NCI-H1105 treated with DMSO at 0.1 percent for 48 hours (cell line): ENCODE data around the gene JDP2.
A peak's percentile ranks its signal among the peaks of the same experiment; 100 is the strongest.

Experiments
- DNase-seq: peaks from one replicate; lab custom pipeline; 2025; lab: John Stamatoyannopoulos, UW

Gene JDP2

GRCh38 chr14:75437201-75438143 is 9.7 kb downstream of the JDP2 start:
- peak; percentile 59 for DNase-seq

GRCh38 chr14:75438486-75439080 is 10.8 kb downstream of the JDP2 start:
- DNase-seq, result no peak

GRCh38 chr14:75439989-75440388 is 12.2 kb downstream of the JDP2 start:
- no peak for DNase-seq

- DNase-seq, result no peak
Observed at GRCh38 chr14:75440733-75441477, 13.1 kb downstream of the JDP2 start.

GRCh38 chr14:75441728-75442127 is 13.9 kb downstream of the JDP2 start:
- no peak for DNase-seq

- DNase-seq, result no peak
Observed at GRCh38 chr14:75442166-75442565, 14.3 kb downstream of the JDP2 start.

GRCh38 chr14:75442642-75443041 is 14.8 kb downstream of the JDP2 start:
- DNase-seq, result no peak

GRCh38 chr14:75443203-75443969 is 15.6 kb downstream of the JDP2 start:
- no peak for DNase-seq

GRCh38 chr14:75445236-75445635 is 17.4 kb downstream of the JDP2 start:
- DNase-seq, result no peak

GRCh38 chr14:75445963-75446362 is 18.1 kb downstream of the JDP2 start:
- no peak for DNase-seq

- DNase-seq, result no peak
Observed at GRCh38 chr14:75446447-75446846, 18.6 kb downstream of the JDP2 start.

- DNase-seq, result no peak
Observed at GRCh38 chr14:75448209-75448608, 20.4 kb downstream of the JDP2 start.

- no peak for DNase-seq
Observed at GRCh38 chr14:75449036-75449435, 21.2 kb downstream of the JDP2 start.

- no peak for DNase-seq
Observed at GRCh38 chr14:75449696-75450095, 21.9 kb downstream of the JDP2 start.

GRCh38 chr14:75450381-75451276 is 22.8 kb downstream of the JDP2 start:
- DNase-seq, result no peak

GRCh38 chr14:75452324-75452723 is 24.5 kb downstream of the JDP2 start:
- DNase-seq, result no peak

- no peak for DNase-seq
Observed at GRCh38 chr14:75452900-75453816, 25.3 kb downstream of the JDP2 start.

- DNase-seq, result no peak
Observed at GRCh38 chr14:75453817-75454434, 26.1 kb downstream of the JDP2 start.

GRCh38 chr14:75454963-75455546 is 27.2 kb downstream of the JDP2 start:
- DNase-seq, result no peak
